Brain microvascular endothelial cell (primary cell): ENCODE measurements around the gene PEBP1.

Experiments used
- DNase-seq: peaks from one replicate; pipeline ENCODE4 v3.0.0-alpha.2; 2020
- H3K27ac ChIP-seq: fragments of 250-450 bp; sonication (Bioruptor Pico); 2 replicates; pipeline ENCODE4 v1.5.1; 2020; ENCODE audit warnings: mild to moderate bottlenecking, moderate library complexity
- H3K27me3 ChIP-seq: fragments of 250-450 bp; sonication (Bioruptor Pico); replicated peaks from 2 replicates; pipeline ENCODE4 v1.5.1; 2020; ENCODE audit warnings: mild to moderate bottlenecking
- H3K36me3 ChIP-seq: fragments of 250-450 bp; sonication (Bioruptor Pico); replicated peaks from 2 replicates; pipeline ENCODE4 v1.5.1; 2020; ENCODE audit warnings: mild to moderate bottlenecking
- H3K4me3 ChIP-seq: 2 replicates; pipeline ENCODE4 v1.5.1; 2011; ENCODE audit warnings: low read depth, mild to moderate bottlenecking, control low read depth, low read length, moderate library complexity
- CTCF ChIP-seq: IDR thresholded peaks from 2 replicates; pipeline ENCODE4 v1.5.1; 2011; ENCODE audit warnings: low read depth, mild to moderate bottlenecking, moderate library complexity, low read length, control low read depth, inconsistent platforms; ENCODE audit errors: missing control alignments
- in situ Hi-C: cut with HindIII; loops from 2 replicates; pipeline ENCODE4 v1.10.0; 2017; ENCODE audit warnings: low sequenced_read_pairs, low pct_ligation_motif_present

The PEBP1 gene

GRCh38 chr12:118107694-118108093, 28.2 kb upstream of the PEBP1 start:
- Histone ChIP-seq H3K27ac (no peak overlapping the region), H3K36me3 (no peaks in the 10 kb centered on the region), H3K27me3 (no peaks in the 10 kb centered on the region), H3K4me3 (no peak overlapping the region)
- DNase-seq, result no peak
- TF ChIP-seq CTCF, result no peak
- in situ Hi-C loops, result no loop called here

GRCh38 chr12:118109088-118109487, 26.8 kb upstream of the PEBP1 start:
- no peaks in the 10 kb centered on the region for H3K27me3 ChIP-seq
- H3K4me3 ChIP-seq, result no peak overlapping the region
- DNase-seq, result no peak
- in situ Hi-C loops, result no loop called here
- no peak overlapping the region for H3K27ac ChIP-seq
- H3K36me3 ChIP-seq, result no peaks in the 10 kb centered on the region
- no peak for TF ChIP-seq CTCF

- Histone ChIP-seq H3K27ac (no peak overlapping the region), H3K27me3 (no peaks in the 10 kb centered on the region), H3K4me3 (no peak overlapping the region), H3K36me3 (no peaks in the 10 kb centered on the region)
- peak; percentile 8 for TF ChIP-seq CTCF
- DNase-seq, result no peak
- in situ Hi-C loops, result no loop called here
Observed at GRCh38 chr12:118119449-118119879, 16.5 kb upstream of the PEBP1 start.

GRCh38 chr12:118120579-118121363, 15.2 kb upstream of the PEBP1 start:
- in situ Hi-C loops, result no loop called here
- Histone ChIP-seq H3K27me3 (no peaks in the 10 kb centered on the region), H3K36me3 (no peaks in the 10 kb centered on the region), H3K4me3 (no peak overlapping the region), H3K27ac (peak overlapping the region; percentile 37)
- TF ChIP-seq CTCF, result peak; percentile 69
- DNase-seq, result peak; percentile 72

- TF ChIP-seq CTCF, result no peak
- Histone ChIP-seq H3K36me3 (no peaks in the 10 kb centered on the region), H3K27ac (no peak overlapping the region), H3K27me3 (no peaks in the 10 kb centered on the region), H3K4me3 (no peak overlapping the region)
- DNase-seq, result no peak
- in situ Hi-C loops, result no loop called here
Observed at GRCh38 chr12:118122264-118122663, 13.7 kb upstream of the PEBP1 start.
